ENCODE results near the gene FRMPD4. TPM values are rescaled to one million over a fixed set of nuclear protein-coding genes. Genes with fewer than 3 reads are reported as not detected.

FRMPD4 gene
- total and polyA plus RNA-seq, 5 donors = 0.33 to 2.1 (median 0.43) TPM

DNA sequence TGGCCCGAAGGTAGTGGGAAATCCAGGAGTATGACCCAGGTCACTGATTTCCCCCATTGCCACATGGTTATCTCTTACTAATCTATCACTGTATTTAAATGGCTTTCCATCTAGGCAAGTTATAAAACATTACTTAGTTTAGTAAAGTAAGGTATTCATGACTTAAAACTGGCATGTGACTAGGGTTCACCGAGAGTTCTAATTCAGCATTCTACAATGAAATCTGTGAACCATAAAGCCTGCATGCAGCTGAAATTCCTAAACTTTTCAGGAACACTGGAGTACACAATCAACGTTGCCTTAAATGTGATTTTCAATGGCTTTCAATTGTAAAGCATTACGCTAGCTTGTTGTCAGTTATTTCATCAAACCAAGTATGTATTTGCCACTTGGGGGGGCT is 630.2 kb downstream of the FRMPD4 start:
- DNase-seq = no peak
- no peak overlapping the region for H3K27ac ChIP-seq (ENCODE audit: low read length)
- no peak overlapping the region for H3K4me3 ChIP-seq (ENCODE audit: low read length)
- ATAC-seq = no peak
- H3K27me3 ChIP-seq (ENCODE audit: control insufficient read depth, insufficient read depth) = no peaks in the 10 kb centered on the region
- intact Hi-C loops (cut with DNase I) = no loop called here
- 91% methylated on average over 4 of the region's 4 CpGs for whole genome bisulfite sequencing
- H3K4me1 ChIP-seq (ENCODE audit: control insufficient read depth, insufficient read depth, low read length) = no peaks in the 10 kb centered on the region
- H3K9me3 ChIP-seq (ENCODE audit: control insufficient read depth, low read length) = no peaks in the 10 kb centered on the region

- ATAC-seq (peak in 1 of 2 donors; percentile 50), DNase-seq (no peak)
- no peak overlapping the region for H3K27ac ChIP-seq (ENCODE audit: low read length)
- intact Hi-C loops (cut with DNase I) = no loop called here
- H3K9me3 ChIP-seq (ENCODE audit: control insufficient read depth, low read length) = no peaks in the 10 kb centered on the region
- H3K4me1 ChIP-seq (ENCODE audit: control insufficient read depth, insufficient read depth, low read length) = no peaks in the 10 kb centered on the region
- H3K4me3 ChIP-seq (ENCODE audit: low read length) = no peak overlapping the region
- H3K27me3 ChIP-seq (ENCODE audit: control insufficient read depth, insufficient read depth) = no peaks in the 10 kb centered on the region
- 37% methylated on average over 5 of the region's 5 CpGs for WGBS
These were observed 632.2 kb downstream of the FRMPD4 start for GRCh38 chrX:12770440-12770839.

- no peaks in the 10 kb centered on the region for H3K9me3 ChIP-seq (ENCODE audit: control insufficient read depth, low read length)
- H3K4me1 ChIP-seq (ENCODE audit: control insufficient read depth, insufficient read depth, low read length) = no peaks in the 10 kb centered on the region
- H3K27me3 ChIP-seq (ENCODE audit: control insufficient read depth, insufficient read depth) = no peaks in the 10 kb centered on the region
- WGBS = 31% methylated on average over 22 of the region's 22 CpGs
- intact Hi-C loops (cut with DNase I) = no loop called here
- peak; percentile 25 to 78 (median 74) for DNase-seq
- H3K27ac ChIP-seq (ENCODE audit: low read length) = no peak overlapping the region
- H3K4me3 ChIP-seq (ENCODE audit: low read length) = no peak overlapping the region
- peak in 1 of 2 donors; percentile 85 for ATAC-seq
These were observed 633.3 kb downstream of the FRMPD4 start for GRCh38 chrX:12771445-12772069.
